HG03342 (cell line): Measurements from ENCODE around the gene OR2AK2.

Source experiments
- ATAC-seq: cut with Tn5 transposase; IDR thresholded peaks from one replicate; pipeline ENCODE4 v1.9.1; 2021; ENCODE audit warnings: mild to moderate bottlenecking, moderate library complexity; ENCODE audit not compliant: unreplicated experiment

OR2AK2 gene, protein sequence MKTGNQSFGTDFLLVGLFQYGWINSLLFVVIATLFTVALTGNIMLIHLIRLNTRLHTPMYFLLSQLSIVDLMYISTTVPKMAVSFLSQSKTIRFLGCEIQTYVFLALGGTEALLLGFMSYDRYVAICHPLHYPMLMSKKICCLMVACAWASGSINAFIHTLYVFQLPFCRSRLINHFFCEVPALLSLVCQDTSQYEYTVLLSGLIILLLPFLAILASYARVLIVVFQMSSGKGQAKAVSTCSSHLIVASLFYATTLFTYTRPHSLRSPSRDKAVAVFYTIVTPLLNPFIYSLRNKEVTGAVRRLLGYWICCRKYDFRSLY

DNA sequence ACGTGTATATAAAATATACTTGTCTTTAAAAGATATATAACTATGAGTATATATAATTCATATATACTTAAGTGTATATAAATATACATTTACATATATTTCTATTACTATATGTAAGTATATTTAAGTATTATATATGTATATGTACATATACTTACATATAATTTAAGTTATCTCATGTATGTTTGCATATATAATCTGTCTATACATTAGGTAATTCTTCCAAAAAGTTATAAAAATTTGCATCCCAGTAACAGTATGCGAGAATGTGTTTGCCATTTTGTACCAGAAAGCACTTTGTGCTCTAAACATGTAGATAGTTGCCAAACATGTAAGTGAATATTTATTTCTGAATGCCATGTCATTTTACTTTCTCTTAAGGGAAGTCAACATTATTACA is at the start of gene OR2AK2:
TSS of gene OR2AK2 (plus strand) at position 301 of the 400 bp plus-strand sequence. CDS start 144 bp downstream, outside the sequence.
- no peak for ATAC-seq

DNA sequence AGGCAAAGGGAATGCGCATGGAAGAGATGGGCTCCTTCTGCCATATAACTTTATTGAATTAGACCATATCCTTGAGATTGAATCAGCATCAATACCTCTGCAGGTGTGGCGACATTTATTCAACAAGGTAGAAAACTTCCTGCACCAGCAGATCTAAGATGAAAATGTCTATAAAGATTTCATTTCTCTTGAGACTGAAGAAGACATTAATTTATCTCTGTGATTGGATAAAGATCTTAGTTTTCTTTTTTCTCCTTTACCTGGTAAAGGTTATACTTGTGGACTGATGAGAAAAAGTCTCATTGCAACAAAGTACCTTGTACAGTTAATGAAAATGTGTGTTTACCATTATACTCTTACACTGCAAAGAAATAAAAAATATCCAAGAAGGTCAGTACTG is 45.1 kb upstream of the OR2AK2 start, which contains the start of gene OR2T8:
TSS of gene OR2T8 (plus strand) at position 301 of the 400 bp plus-strand sequence. CDS start 766 bp downstream, outside the sequence.
- ATAC-seq: no peak

DNA sequence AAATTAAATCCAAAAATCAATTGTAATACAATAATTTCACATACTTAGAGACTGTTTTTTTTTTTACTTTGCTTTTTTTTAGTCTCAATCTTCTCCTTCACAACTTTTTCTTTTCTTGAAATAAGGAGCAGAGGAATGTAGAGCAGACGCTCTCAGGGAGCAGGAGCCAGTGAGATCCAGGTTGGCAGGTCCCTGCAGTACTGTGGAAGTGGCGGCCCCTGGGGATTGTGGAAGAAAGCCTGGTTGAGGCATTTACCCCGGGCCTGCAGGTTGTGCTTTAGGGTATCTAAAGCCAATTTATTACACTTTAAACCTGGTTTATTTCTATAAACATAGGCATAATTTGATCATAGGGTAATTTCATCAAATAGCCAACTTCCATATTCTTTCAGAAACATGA is 41.1 kb upstream of the OR2AK2 start:
- ATAC-seq: no peak

DNA sequence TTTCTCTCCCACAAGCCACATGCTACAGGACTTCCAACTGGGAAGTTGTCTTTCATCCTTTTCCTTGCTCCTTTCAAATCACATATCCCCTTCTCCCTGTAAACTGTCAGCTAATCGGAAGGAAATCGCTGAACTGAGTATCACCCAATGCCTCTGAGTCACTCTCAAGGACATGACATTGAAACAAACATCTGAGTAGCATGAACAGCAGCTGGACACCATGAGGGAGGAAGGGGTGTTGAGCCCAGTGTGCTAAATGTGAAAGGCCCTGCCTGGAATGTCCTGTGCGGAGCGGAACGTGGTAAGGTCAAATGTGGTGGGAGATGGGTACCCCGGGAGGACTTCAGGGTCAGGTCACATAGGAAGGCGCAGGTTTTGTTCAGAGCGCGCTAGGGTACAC is 40.2 kb upstream of the OR2AK2 start, which contains the start of gene OR2AJ1:
TSS of gene OR2AJ1 (plus strand) at position 22 of the 400 bp plus-strand sequence. CDS start 8,880 bp downstream, outside the sequence.
- no peak for ATAC-seq

DNA sequence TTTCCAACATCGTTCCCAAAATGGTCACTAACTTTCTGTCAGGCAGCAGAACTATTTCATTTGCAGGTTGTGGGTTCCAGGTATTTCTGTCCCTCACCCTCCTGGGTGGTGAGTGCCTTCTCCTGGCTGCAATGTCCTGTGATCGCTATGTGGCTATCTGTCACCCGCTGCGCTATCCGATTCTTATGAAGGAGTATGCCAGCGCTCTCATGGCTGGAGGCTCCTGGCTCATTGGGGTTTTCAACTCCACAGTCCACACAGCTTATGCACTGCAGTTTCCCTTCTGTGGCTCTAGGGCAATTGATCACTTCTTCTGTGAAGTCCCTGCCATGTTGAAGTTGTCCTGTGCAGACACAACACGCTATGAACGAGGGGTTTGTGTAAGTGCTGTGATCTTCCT is 31.0 kb upstream of the OR2AK2 start:
- ATAC-seq: no peak

DNA sequence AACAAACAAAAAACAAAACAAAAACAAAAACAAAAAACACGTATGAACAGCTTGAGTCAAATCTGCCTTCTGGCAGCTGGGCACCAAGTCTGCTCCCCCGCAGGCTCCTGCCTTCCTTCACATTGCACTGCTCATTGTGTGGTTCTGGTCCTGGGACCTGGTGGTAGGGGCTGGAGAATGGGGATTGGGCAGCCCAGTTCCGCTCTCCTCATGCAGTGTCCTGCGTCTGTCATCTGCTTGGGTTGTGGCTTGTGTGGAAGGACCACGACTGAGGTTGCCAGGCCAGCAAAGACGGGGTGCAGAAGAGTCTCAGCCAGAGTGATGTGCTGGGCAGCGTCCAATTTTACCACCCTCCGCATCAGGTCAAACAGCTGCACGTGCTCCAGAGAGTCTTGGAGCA is 29.3 kb upstream of the OR2AK2 start:
- no peak for ATAC-seq

DNA sequence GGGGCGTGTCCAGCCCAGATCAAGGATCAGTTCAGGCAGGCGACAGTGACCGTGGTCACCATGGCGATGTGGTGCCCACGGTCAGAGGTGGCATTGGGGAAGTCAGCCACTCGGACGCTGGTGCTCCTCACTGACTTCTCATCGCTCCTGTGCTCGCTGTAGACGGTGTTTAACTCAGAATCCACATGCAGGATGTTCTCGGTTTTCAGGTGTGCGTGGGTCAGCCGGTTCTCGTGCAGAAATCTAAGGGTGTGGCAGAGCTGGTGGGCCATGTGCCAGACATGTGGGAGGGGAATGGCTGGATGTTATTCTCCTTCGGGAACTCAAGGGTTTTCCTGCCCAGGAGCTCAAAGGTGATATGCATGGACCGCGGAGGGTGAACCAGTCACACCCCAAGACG is 28.6 kb upstream of the OR2AK2 start:
- no peak for ATAC-seq

DNA sequence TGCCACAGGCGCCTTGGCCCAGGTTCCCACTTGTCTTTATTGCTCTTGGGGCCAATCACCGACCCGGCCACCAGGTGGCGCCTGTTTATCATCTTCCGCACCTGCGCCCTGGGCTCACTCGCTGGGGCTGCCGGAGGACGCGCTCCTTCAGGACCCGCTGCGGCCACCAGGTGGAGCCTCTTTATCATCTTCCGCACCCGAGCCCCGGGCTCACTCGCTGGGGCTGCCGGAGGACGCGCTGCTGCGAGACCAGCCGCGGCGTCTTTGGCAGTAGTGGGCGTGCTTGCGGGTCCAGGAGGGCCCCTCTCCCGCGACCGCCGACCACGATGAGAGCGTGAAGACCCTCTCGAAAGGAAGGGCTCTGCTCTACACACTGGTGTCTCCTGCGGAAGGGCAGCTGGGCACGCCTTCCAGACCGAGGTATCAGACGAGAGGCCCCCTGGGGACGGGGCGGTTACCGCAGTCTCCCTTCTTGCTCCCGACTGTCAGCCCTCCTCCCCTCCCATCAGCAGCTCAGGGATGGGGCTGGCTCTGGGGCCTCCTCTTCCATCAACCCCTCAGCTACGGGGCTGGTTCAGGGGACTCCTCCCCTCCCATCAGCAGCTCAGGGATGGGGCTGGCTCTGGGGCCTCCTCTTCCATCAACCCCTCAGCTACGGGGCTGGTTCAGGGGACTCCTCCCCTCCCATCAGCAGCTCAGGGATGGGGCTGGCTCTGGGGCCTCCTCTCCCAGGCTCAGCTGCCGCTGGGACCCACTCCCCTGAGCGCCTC is 27.9 kb upstream of the OR2AK2 start:
- peak; percentile 100 for ATAC-seq

DNA sequence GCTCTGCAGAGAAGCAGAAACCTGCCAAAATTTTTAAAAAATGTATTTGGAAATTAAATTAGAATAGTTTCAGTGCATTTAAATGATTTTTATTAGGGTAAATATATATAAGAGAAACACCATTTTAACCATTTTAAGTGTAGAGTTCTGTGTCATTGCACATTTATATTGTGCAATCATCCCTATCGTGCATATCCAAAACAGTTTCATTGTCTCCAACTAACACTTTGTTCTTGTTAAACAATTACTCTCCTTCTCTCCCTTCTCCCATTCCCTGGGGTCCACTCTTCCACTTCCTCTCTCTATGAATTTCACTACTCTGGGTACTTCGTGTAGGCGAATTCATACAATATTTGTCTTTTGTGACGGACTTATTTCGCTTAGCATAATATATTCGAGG is 22.4 kb upstream of the OR2AK2 start:
- no peak for ATAC-seq

DNA sequence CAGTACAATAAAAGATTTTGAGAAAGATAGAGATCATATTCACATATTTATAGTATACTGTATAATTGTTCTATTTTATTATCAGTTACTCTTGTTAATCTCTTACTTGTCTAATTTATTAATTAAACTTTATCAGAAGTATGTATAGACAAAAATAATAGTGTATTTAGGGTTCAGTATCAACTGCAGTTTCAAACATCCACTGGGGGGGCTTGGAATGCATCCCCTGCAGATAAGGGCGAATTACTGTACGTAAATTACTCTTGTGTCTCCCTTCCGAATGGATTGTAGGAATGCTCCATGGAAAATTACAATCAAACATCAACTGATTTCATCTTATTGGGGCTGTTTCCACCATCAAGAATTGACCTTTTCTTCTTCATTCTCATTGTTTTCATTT is 16.5 kb upstream of the OR2AK2 start, which contains the start of gene OR2L8:
TSS of gene OR2L8 (plus strand) at position 301 of the 400 bp plus-strand sequence. CDS start at position 301, 0 bp downstream.
- ATAC-seq: no peak

DNA sequence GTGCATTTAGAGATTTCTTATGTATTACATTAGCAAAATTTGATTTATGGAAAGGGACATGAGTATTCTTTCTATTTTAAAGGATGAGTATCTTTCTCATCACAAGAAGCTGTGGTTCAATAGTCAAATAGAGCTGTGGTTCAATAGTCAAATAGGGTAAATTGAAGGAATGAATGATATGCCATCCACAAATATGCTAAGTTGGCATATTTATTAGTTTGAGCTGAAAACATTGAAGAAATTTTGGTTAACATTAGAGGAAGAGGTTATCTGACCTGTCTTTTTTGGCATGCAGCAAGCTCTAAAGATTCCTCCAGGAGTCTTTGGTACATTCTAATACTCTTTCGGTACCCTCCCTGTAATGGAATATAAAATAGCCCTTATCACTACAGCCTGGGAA is 11.6 kb upstream of the OR2AK2 start:
- no peak for ATAC-seq

DNA sequence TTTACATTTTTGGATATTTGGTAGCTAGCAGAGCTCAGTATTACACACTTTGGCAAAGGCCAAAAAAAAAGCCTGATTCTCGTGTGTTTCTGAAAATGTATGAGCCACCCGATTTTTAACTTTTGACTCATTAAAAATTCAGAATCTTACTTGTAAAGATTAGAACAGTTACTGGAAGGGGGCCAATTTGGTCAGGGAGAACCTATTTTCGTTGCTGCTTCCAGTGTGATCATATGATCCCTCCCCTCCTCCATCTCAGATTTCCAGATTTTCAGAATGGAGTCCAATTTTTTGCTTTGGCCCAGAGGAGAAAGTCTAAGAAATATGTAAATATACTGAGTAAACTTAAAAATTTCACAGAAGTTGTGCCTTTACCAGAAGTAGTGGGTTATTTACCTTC is 3.2 kb upstream of the OR2AK2 start:
- ATAC-seq: no peak

DNA sequence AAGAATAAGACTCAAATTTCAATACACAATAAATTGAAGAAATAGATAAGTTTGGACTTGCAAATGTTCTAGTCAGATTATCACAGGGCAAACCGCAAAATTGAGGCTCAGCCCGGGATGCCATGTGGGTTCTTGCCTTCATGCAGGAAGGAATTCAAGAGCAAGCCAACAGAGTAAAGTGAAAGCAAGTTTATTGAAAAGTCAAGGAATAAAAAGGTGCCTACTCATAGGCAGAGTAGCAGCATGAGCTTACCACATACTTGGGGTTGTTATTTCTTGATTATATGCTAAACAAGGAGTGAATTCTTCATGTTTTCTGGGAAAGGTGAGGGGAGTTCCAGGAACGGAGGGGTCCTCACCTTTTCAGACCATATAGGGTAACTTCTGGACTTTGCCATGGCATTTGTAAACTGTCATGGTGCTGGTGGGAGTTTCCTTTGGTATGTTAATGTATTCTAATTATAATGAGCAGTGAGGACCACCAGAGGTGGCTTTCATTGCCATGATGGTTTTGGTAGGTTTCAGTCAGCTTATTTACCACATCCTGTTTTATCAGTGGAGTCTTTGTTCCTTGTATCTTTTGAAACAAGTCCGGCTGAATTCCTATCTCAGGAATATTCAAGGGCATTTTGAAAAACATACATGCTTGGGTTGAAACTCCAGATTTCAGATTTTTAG is 2.0 kb upstream of the OR2AK2 start:
- no peak for ATAC-seq

DNA sequence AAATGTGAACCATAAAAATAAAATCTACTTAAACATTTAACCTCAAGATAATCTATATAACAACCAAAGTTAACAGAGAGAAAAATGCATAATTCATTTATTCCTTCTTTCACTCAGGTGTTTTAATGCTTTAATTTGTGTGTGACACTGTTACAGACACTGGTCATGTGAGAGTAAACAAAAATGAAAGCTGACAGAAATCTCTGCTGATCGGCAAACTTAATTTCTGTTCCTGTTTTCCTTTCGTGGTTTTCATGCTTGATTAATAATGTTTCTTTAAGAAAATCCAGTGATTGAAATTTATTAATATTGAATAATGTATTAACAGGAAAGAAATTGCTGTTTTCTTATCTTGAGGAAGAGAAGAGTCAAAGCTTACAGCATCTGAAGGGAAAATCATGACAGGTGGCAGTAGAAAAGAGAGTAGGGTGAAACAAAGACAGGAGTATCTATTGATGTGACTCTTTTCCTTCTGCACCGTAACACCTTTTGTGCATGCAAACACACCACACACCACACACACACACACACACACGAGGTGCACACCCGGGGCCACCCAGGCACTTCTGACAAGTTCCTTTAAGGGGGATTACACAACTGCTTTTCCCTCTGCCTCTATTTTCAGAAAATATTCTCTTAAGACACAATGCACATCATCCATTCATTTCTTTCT is 1.6 kb downstream of the OR2AK2 start:
- peak; percentile 86 for ATAC-seq

DNA sequence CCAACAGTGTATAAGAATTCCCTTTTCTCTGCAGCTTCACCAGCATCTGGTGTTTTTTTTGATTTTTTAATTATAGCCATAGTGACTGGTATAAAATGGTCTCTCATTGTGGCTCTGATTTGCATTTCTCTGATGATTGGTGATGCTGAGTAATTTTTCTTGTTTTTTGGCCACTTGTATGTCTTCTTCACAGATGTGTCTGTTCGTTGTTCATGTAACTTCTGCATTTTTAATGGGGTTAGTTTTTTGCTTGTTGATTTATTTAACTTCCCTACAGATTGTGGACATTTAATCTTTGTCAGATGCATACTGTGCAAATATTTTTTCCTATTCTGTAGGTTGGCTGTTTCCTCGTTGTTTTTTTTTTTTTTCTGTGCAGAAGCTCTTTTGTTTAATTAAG is 28.0 kb downstream of the OR2AK2 start:
- ATAC-seq: no peak

DNA sequence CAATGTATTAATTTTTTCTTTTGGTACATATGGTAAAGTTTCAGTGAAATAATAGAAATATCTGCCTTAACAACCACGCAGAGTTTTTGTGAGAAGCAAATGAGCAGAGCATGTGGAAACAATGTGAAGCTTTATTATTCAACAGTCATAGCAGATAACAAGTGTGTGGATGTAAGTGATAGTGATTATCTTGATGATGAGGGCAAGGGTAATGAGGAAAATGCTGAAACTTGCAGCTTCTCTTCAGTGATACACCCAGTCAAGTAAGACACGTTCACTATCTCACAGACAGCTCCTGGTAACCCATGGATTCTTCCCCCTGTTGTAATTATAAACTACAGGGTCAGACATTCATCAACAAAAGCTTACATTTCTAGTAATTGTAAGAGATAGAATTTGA is 33.8 kb downstream of the OR2AK2 start:
- no peak for ATAC-seq

DNA sequence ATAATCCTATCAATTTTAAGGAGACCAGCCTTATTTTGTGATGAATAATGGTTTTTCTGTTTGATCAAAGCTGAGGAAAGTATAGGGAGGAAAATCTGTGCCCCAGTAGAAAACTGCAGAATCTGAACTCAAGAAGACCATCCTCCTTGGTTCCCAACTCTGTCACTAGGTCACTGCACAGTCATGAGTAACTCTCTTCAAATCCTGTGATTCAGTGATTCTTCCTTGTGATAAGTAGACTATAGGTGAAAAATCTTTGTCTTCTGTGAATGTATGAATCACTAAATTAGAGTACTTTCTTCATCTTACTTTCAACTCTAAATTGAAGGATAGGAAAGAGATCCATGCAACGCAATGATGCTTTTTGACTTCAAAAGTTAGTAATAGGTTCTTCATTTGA is 35.1 kb downstream of the OR2AK2 start:
- ATAC-seq: no peak

DNA sequence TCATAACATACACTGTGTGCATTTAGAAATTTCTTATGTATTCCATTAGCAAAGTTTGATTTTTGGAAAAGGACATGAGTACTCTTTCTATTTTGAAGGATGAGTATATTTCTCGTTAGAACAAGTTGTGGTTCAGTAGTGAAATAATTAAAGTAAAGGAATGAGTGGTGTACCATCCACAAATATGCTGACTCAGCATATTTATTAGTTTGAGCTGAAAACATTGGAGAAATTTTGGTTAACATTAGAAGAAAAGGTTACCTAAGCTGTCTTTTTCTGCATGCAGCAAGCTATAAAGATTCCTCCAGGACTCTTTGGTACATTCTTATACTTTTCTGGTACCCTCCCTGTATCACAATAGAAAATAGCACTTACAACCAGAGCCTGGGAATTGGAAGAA is 42.7 kb downstream of the OR2AK2 start:
- ATAC-seq: no peak

DNA sequence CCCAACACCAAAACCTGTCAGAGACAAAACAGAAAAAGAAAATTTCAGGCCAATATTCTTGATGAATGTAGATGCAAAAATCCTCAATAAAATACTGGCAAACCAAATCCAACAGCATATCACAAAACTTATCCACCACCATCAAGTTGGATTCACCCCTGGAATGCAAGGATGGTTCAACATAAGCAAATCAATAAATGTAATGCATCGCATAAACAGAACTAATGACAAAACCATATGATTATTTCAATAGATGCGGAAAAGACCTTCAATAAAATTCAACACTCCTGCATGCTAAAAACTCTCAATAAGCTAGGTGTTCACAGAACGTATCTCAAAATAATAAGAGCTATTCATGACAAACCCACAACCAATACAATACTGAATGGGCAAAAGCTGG is 44.6 kb downstream of the OR2AK2 start:
- no peak for ATAC-seq

DNA sequence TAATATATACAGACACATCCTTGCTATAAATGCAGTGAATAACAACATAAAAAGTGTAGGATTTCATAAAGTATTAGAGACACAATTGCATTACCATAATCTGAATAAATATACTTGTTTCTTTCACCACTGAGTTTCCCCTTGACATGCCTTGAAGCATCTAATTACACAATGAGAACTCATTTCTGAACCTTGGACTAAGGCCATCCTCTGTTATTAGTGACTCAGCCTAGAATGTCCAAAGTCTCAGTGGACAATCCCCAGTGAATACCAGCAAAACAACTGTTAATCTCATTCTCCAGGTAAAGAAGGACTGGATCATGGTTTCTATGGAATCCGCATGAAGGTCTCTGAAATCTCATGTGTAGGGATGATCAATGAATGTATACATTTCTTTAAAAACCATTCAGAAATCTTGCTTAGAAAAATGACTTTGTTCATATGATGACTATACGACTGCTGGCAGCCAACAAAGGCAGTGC is 48.2 kb downstream of the OR2AK2 start, which contains the start of gene OR2L5:
TSS of gene OR2L5 (plus strand) at position 432 of the 482 bp plus-strand sequence. CDS start 8,288 bp downstream, outside the sequence.
- ATAC-seq: no peak

DNA sequence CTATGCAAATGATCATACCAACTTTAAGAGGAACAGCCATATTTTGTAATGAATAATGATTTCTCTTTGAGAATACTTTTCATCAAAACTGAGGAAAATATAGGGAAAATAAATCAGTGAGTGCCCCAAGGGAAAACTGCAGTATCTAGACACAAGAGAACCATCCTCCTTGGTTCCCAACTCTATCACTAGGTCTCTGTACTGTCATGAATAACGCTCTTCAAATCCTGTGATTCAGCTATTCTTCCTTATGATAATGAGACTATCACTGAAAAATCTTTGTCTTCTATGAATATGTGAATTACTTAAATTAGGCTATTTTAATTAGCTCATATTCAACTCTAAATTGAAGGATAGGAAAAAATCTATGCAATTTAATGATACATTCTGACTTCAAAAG is 50.8 kb downstream of the OR2AK2 start:
- ATAC-seq: no peak
